GM21515 (cell line): Measurements from ENCODE around the gene PHF24.
"Not testable (repeated sequence)": the region's sequence is repeated elsewhere in the genome, so short reads cannot be mapped to it uniquely, and the experiment has no call there.

Experiments
- ATAC-seq: cut with Tn5 transposase; IDR thresholded peaks from one replicate; pipeline ENCODE4 v1.9.1; 2021; ENCODE audit not compliant: unreplicated experiment

PHF24 gene

DNA sequence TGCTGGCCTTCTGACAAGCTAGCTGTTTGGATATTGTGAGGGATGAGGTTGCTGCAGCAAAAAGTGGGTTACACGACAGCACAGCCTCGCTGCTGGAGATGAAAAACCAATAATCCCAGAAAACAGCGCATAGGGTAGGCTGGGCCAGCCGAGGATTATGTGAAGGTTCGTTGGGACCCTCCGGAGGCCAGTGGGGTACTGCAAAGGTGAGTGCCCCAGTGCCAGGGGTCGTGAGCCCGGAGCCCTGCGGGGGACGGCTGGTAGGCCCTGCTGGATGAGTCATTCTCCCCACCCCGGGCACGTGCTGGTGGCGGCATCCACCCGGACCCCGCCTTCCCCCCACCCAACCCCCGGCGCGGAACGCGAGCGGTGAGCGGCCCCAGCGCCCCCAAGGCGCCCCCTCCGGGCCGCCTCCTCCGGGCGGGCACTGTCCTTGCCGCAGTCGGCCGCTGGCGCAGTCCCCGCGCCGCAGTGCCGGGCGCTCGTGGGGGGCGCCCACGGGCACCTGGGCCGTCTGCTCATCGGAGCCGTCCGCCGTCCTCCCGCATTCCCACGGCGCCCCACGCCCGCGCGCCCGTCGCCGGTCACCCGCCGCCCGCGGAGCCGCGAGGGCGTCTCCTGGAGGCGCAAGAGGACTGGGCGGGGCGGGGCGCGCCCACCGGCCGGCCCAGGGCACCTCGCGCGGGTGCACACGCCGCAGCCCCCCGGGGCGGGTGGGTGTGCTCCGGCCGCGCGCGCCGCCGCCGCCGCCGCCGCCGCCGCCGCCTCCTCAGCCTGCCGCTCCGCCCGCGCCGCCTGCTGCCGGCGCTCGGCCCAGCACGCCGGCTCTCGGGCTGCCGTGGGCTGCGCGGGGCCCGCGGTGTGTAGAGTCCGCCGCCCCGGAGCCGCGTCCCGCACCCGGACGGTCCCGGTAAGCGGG, at the start of gene PHF24:
Gene PHF24 (plus strand): TSS at position 794 of the 919 bp plus-strand sequence. CDS start 13,014 bp downstream, outside the sequence.
- ATAC-seq = no peak

DNA sequence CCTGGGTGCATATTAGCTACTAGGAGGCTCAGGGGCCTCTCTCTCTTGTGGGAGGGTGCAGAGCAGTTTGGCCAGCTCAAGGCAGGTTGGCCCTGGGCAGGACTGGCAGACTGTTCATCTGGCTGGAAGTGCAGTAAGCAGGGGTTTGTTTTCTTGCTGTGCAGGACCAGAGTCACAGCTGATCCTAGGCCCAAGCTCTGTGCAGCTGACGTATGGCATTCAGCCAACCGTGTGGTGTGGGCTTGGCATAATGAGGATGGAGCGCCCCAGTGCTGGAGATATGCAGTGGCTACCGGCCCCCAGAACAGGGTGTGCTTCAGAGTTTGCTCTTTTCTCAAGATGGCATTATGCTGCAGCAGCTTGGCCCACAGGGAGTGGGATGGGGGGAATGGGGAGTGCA, 31.0 kb upstream of the PHF24 start:
- ATAC-seq = no peak

DNA sequence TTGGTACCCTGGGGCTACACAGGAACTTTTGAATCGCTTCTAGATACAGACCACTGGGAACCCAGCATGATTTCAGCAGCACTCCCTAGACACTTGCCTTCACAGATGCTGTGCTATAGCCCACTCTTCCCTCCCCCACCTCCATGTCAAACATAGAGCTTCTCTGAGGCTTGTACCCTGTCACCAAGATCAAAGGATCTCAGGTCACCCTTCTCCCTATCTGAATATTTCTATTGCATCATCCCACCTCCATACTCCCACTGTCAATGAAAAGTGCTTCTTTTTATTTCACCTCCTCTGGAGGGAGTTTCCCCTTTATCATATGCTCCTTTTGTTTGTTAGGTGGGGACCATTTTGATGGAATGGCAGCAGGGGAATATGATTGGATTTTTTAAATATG, 29.2 kb upstream of the PHF24 start:
- no peak for ATAC-seq

DNA sequence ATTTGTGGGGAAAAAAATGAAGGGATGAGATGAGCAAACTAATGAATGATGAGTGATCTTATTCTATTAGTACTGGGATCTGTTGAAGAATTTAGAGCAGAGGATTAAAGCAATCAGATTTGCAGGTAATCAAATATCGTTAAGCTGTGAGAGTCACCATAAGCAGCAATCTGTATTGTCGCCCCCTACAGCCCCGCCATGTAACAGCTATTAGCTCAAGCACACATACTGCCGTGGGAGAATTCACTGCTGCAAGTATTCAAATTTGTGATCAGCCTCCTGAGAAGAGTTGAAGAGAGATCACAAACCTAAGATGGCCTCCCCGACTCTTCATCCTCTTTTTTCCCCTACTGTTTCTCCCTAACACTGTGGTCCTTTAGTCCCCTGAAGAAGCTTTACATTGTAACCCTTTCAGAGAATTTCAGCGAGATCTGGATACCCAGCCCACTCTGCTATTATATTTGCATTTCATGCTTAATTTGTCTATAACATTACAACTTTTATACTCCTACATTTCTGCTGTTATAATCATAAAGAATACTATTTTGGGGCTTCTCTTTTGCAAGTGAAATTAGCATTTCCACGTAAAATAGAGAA, 28.5 kb upstream of the PHF24 start:
- ATAC-seq = no peak

DNA sequence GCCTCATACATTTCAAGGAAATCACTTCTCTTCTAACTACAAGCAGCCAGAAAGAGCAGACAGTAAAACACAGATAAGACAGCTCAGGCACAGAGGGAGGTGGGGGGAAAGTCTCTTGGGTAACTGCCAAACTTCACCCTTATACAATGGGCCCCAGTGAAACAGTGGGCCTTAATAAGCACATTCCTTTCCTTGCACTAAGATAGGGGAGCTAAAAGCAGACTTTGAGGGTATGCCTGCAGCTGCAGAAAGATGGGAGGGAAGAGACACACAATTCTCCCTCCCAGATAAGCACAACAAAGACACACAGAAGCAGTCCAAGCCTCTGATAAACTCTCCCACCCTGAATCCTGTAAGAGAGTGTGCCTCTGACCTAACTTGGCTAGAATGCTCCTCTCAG, 18.1 kb upstream of the PHF24 start:
- not testable (repeated sequence) for ATAC-seq

DNA sequence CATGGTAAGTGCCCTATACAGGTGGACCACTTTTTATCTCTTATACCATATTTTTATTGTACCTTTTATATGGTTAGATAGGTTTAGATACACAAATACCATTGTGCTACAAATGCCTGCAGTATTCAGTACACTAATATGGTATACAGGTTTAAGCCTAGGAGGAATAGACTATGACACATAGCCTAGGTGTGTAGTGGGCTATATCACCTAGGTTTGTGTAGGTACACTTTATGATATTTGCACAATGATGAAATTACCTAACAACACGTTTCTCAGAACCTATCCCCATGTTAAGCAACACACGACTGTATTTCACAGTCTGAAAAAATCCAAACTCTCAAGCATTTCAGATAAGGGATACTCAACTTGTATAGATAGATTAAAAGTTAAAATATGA, 9.6 kb upstream of the PHF24 start:
- ATAC-seq = no peak

DNA sequence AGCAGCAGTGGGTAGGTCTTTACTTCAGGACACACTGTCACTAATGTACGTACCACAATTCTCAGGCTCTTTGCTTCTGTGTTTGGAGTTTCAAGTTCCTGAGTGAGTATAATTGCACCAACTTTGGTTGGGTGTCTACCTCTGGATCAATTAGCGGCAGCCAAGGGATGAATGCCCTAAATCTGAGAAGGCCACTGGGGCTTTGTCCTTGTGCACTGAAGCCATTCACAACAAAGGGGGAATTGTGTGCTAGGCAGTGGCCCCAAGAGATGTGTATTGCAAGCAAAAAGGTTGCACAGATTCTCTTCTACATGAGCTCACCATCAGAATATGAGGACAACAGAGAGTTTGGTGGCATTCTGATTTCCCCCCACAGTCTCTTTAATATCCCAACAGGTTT, 3.9 kb upstream of the PHF24 start:
- no peak for ATAC-seq

DNA sequence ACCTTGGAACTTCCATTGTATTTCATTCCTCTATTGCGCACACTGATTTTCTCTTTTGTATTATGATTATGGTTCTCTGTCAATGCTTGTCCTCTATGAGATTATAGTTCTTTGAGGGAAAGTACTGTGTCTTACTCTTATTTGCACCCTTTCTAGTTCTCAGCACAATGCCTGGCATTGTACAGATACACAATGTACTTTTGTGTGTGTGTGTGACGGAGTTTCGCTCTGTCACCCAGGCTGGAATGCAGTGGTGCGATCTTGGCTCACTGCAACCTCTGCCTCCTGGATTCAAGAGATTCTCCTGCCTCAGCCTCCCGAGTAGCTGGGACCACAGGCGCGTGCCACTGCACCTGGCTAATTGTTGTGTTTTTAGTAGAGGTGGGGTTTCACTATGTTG, 2.0 kb upstream of the PHF24 start:
- not testable (repeated sequence) for ATAC-seq

DNA sequence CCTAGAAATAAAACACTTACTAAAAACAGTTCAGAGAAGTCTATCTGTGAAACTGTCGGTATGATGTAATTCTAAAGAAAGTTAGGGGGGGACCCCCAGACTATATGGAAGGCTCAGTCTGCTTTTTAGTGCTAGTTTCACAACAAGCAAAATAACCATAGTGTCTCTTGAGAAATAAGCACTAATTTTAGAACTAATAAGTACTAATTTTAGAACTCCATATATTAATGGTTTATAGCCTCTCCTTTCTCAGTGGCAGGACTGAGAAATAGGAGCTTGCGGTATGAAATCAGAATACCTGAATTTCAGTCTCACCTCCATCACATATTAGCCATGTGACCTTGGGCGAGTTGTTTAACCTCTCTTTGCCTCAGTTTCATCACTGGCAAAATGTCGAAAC, 1.4 kb upstream of the PHF24 start:
- no peak for ATAC-seq

DNA sequence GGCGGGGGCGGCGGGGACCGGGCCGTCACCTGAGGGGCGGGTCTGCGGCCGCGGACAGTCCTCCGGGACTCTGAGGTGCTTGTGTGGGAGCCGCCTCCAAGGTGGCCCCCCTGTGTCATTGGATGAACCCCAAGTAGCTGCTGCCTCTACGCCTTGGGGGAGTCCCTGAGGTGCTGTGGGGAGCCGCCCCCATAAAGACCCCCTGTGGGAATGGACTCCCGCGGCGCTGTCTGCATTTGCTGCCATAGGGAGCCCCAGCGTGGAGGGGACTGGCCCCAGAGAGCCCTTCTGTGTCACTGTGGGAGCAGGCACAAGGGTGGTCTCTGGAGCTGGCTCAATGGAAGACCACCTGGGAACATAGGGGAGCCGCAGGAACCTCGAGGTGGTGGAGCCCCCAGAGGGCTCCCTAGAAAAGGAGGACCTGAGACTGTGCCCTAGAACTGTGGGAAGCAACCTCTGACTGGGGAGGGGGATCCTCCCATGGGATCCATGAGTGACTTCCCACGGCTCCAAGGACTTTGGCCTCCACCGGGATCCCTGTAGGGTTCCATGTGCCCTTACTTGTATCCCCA, 412 bp downstream of the PHF24 start:
- ATAC-seq = no peak

DNA sequence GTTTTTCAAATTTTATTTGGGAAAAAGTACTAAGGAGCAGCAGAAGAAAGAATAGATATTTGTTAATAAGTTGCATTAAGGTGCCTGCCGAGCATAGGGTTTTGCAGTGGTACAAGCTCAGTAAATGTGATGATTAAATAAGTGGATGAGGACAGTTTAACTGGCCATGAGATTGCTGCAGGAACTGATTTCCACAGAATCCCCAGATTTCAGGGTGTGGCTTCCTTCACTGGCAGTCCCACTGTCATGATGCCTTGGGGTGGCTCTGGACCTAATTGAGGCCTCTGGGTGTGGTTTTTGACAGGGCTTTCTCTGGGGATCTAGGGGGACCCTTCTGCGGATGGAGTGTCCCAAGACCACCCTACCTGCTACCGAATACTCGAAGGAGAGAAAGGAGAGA, 1.4 kb downstream of the PHF24 start:
- no peak for ATAC-seq

DNA sequence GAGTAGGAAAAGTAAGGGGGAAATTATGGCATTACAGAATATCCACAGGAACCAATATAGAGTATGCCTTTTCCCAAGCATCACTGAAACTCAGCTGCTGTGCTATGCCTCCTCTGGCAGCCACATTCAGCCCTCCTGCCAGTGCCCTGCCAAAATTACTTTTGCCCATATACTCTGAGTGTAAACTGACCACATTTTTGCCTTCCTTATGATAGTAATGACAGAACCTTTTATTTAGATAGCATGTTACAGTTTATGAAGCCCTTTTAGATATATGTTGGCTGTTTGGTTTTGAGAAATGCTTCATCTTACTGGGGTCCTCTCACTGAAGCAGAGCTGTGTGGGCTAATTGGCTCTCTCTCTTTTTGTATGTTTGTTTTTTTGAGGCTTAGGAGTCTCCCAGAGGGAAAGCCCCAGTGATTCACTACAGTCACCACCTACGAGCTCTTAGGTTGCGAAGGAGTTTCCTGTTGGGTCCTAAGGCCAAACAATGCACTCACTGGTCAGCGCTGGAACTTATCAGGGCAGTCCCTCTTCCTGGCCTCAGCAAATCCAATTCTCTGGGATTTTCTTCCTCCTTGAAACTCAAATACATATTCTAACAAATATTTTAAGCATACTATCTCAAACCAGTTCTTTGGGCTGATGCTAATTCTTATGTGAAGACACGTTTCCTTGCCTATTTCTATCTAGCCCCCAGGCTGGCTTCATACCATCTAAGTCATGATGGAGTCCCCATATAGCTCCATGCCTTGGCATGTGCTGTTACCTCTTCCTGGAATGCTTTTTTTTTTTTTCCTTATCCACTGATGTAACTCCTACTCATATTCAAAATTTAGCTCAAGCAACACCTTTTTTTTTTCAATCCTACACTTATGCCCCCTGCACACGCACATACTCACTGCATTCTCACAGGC, 3.7 kb downstream of the PHF24 start:
- no peak for ATAC-seq

DNA sequence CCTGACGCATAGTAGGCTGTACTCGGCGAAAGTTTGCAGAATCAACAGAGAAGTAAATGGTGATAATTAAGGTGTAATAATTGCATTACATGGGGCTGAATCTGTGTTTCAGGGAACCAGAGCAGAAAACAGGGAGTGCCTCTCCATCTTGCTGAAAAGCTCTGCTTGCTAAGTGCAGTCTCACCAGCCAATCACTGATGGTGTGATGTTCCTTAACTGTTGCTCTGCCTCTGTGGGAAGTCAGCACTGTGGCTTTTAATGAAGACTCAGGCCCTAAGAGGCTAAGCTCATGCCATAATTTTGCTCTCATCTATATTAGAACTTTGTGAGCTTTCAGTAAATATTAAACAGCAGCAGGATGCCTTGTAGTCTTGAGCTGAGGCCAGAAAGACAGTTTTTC, 4.5 kb downstream of the PHF24 start:
- no peak for ATAC-seq

DNA sequence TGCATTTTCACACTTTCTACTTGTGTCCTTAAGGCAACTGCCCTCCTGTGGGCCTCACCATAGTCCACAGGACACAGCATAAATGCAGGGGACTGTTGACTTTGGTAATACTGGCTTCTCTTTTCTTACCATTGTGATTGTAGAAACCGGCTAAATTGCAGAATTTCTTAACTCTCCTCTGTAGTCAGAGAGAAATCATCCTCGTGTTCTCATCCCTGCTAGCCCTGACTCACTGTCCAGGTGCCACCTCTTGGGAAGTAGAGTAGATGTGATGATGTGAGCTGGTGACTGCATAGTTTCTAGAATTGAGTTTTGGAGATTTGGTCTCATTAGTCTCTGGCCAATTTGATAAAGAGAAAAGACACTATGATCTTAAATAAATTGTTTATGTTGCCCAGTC, 5.5 kb downstream of the PHF24 start:
- no peak for ATAC-seq

DNA sequence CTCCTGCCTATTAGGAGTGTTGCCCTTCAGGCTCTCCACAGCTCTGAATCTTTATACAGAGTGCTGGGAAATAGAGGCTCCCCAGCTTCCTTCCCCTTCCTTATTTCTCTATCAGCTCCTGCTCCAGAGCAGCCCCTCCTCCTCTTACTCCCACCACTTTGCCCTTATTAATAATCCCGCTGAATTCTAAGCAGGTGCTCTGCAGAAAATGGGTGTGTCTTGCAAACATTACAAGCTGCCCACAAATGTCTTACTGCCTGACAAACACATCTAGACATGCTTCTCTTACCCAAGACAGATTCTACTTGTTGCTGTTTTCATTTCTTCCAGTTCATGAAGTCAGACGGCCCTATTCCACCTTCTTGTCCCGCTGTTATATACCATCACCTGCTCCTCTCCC, 6.4 kb downstream of the PHF24 start:
- ATAC-seq = no peak

DNA sequence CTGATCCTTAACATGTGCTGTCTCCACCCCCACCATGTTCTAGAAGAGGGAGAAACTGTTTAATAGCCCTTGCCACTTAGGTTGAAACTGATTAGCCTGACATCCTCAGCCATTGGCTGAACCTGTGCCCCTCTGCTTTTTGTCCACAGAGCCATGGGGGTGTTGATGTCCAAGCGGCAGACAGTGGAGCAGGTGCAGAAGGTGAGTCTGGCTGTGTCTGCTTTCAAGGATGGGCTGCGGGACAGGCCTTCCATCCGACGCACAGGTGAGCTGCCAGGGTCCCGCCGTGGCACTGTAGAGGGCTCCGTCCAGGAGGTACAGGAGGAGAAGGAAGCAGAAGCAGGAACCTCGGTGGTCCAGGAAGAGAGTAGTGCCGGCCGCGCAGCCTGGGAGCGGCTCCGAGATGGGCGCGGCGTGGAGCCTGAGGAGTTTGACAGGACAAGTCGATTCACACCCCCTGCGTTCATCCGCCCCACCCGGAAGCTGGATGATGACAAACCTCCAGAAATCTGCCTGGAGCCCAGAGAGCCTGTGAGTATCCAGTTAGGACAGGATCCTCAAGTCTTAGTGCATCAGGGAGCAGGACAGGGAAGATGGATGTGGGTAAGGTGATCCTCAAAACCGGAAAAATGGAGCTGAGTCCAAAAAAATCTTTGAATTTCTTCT, 13.2 kb downstream of the PHF24 start:
- ATAC-seq = no peak

DNA sequence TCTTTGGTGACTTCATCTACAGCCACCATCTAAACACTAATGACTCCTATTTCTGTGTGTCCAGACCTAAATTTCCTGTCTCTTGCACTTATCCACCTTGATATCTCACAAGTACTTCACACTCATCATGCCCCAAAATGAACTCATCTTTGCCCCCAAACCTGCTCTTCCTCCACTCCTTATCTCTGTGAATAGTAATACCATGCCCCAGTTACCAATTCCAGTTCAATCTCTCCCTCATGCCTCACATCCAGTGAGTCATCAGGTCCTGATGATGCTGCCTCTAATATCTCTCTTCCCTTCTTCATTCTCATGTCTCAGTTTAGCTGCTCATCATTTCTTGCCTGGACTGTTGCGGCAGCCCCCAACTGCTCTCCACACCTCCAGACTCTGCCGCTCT, 16.6 kb downstream of the PHF24 start:
- no peak for ATAC-seq

DNA sequence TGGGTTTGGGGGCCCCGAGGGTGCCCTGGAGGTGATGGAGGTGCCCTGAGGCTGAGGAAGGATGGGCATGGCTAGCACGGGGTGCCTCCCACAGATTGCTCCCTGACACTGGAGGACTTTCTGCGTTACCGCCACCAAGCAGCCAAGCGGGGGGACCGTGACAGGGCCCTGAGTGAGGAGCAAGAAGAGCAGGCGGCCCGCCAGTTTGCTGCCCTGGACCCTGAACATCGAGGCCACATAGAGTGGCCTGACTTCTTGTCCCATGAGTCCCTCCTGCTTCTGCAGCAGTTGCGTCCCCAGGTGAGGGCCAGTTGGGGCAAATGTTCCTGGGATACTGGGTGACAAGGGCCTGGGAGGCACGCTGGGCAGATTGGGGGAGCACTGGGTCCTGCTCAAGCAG, 18.4 kb downstream of the PHF24 start:
- ATAC-seq = no peak

DNA sequence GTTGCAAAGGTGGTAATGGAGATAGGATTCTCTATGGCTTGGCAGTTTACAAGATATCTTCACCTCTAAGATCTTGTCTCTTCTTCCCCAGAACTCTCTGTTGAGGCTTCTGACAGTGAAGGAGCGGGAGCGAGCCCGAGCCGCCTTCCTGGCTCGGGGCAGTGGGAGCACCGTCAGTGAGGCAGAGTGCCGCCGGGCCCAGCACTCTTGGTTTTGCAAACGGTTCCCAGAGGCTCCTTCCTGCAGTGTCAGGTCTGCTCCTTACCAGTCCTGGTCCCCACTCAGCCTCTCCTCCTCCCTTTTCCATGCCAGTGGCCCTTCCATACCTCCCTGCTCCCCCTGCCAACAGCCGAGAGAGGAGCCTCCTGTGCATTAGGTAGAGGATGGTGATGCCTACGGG, 18.9 kb downstream of the PHF24 start:
- ATAC-seq = no peak

DNA sequence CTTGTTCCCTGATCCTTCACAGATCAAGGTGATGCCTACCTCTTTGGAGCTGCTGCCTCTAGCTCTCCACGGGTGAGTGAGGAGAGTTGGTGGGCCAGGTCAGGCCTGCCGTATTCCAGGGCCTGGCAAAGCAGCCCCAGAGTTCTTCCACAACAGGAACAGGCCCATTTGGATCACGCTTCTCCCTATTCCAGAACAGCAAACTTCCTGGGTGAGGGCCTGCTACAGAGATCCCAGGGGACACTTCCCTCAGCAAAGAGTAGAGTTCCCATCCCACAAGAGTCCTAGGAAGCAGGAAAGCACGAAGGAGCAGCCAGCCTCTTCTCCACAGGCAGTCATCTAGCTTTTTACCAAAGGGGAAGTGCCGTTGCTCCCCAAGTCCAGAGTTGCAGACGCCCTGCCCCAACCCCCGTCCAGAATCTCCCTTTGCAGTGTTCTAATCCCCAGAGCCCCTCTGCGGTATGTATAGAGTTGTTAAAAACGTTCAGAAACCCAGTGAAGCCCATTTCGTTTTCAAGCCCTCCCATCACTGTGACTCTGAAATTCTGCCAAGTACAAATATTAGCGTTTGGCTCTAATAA, 22.2 kb downstream of the PHF24 start:
- ATAC-seq = no peak
